ENCODE results near the gene CACNG7. TPM values are rescaled to one million over a fixed set of nuclear protein-coding genes. Genes with fewer than 3 reads are reported as not detected.

Gene CACNG7
- polyA plus RNA-seq, 3 donors: not detected

GRCh38 chr19:53897459-53897858 is 11.6 kb upstream of the CACNG7 start:
- WGBS (ENCODE audit: insufficient coverage): no CpG with 5 or more reads among the region's 4 CpGs
- H3K4me1 ChIP-seq (ENCODE audit: control insufficient read depth in 1 of 2, insufficient read depth in 2 of 2, low read length in 2 of 2): no peaks in the 10 kb centered on the region
- H3K36me3 ChIP-seq (replicated peaks in 1 of 2; ENCODE audit: control insufficient read depth in 1 of 2, insufficient read depth in 2 of 2, low read length in 2 of 2): no peaks in the 10 kb centered on the region
- DNase-seq: no peak
- no peak overlapping the region for H3K27ac ChIP-seq (ENCODE audit: low read depth in 1 of 2, low read length in 2 of 2)
- Mint-ChIP-seq H3K4me1 (peaks cover 3% of the 10 kb centered on the region), H3K27me3 (ENCODE audit: low read depth in 3 of 3) (peaks cover 33 to 61% (median 58%) of the 10 kb centered on the region in 3 donors), H3K4me3 (peak overlapping the region in 1 of 2 donors; percentile 12), H3K36me3 (no peaks in the 10 kb centered on the region), H3K9me3 (peaks cover 0 to 4% (median 0%) of the 10 kb centered on the region in 7 donors), H3K27ac (no peak overlapping the region)
- no peaks in the 10 kb centered on the region for H3K79me2 ChIP-seq (ENCODE audit: insufficient read depth, low read length)
- H2AFZ ChIP-seq (ENCODE audit: insufficient read depth, low read depth, low read length, poor library complexity, severe bottlenecking): no peak overlapping the region
- intact Hi-C loops (cut with micrococcal nuclease): no loop called here
- no peak overlapping the region for H3K4me2 ChIP-seq (replicated peaks; ENCODE audit: extremely low read depth, low read length, poor library complexity, severe bottlenecking)
- TF ChIP-seq CTCF (IDR thresholded peaks at IDR 0.05): no peak
- H3K4me3 ChIP-seq (replicated peaks in 1 of 3; ENCODE audit: low read depth in 2 of 3, low read length in 3 of 3): no peak overlapping the region
- no peaks in the 10 kb centered on the region for H4K20me1 ChIP-seq (ENCODE audit: insufficient read depth, low read length)
- H3K27me3 ChIP-seq (ENCODE audit: control insufficient read depth in 2 of 2, insufficient read depth in 2 of 2, low read length in 2 of 2): peaks cover 10 to 21% of the 10 kb centered on the region in 2 donors
- H3K9me3 ChIP-seq (replicated peaks in 1 of 2; ENCODE audit: control insufficient read depth in 1 of 2, insufficient read depth in 1 of 2, low read length in 2 of 2): no peaks in the 10 kb centered on the region
- H3K9ac ChIP-seq (ENCODE audit: insufficient read depth, low read length, poor library complexity, severe bottlenecking): no peak overlapping the region

- Histone ChIP-seq H3K4me1 (ENCODE audit: control insufficient read depth in 1 of 2, insufficient read depth in 2 of 2, low read length in 2 of 2) (no peaks in the 10 kb centered on the region), H3K4me2 (replicated peaks; ENCODE audit: extremely low read depth, low read length, poor library complexity, severe bottlenecking) (no peak overlapping the region), H3K27ac (ENCODE audit: low read depth in 1 of 2, low read length in 2 of 2) (no peak overlapping the region), H4K20me1 (ENCODE audit: insufficient read depth, low read length) (no peaks in the 10 kb centered on the region), H2AFZ (ENCODE audit: insufficient read depth, low read depth, low read length, poor library complexity, severe bottlenecking) (no peak overlapping the region), H3K27me3 (ENCODE audit: control insufficient read depth in 2 of 2, insufficient read depth in 2 of 2, low read length in 2 of 2) (peaks cover 10 to 21% of the 10 kb centered on the region in 2 donors), H3K4me3 (replicated peaks in 1 of 3; ENCODE audit: low read depth in 2 of 3, low read length in 3 of 3) (no peak overlapping the region), H3K9ac (ENCODE audit: insufficient read depth, low read length, poor library complexity, severe bottlenecking) (no peak overlapping the region), H3K36me3 (replicated peaks in 1 of 2; ENCODE audit: control insufficient read depth in 1 of 2, insufficient read depth in 2 of 2, low read length in 2 of 2) (no peaks in the 10 kb centered on the region), H3K79me2 (ENCODE audit: insufficient read depth, low read length) (no peaks in the 10 kb centered on the region), H3K9me3 (replicated peaks in 1 of 2; ENCODE audit: control insufficient read depth in 1 of 2, insufficient read depth in 1 of 2, low read length in 2 of 2) (no peaks in the 10 kb centered on the region)
- Mint-ChIP-seq H3K4me3 (peak overlapping the region in 1 of 2 donors; percentile 48), H3K9me3 (peaks cover 0 to 4% (median 0%) of the 10 kb centered on the region in 7 donors), H3K4me1 (peaks cover 3% of the 10 kb centered on the region), H3K27ac (no peak overlapping the region), H3K27me3 (ENCODE audit: low read depth in 3 of 3) (peaks cover 33 to 60% (median 53%) of the 10 kb centered on the region in 3 donors), H3K36me3 (no peaks in the 10 kb centered on the region)
- 8% methylated on average over 7 of the region's 16 CpGs for WGBS (ENCODE audit: insufficient coverage)
- intact Hi-C loops (cut with micrococcal nuclease): no loop called here
- no peak for DNase-seq
- no peak for TF ChIP-seq CTCF (IDR thresholded peaks at IDR 0.05)
These were observed 10.9 kb upstream of the CACNG7 start for GRCh38 chr19:53898166-53898565.

All from CD14-positive monocyte (primary cell).